B cell (primary cell): ENCODE measurements around the gene TSPAN9.

Experiments used
- CTCF ChIP-seq: fragments of 200-600 bp; IDR thresholded peaks from one replicate; pipeline ENCODE4 v1.8.0; 2022; ENCODE audit warnings: antibody characterized with exemption, mild to moderate bottlenecking
- EZH2 ChIP-seq: IDR thresholded peaks from 2 replicates; pipeline ENCODE4 v1.6.1; 2012; ENCODE audit warnings: borderline replicate concordance, low read depth, mild to moderate bottlenecking, moderate library complexity, low read length; ENCODE audit not compliant: insufficient read depth, poor library complexity, severe bottlenecking

GRCh38 chr12:3326850-3327780 is 249.9 kb downstream of the TSPAN9 start:
- TF ChIP-seq CTCF: no peak
- TF ChIP-seq EZH2: no peak
